Psoas muscle (tissue), 8 donors: ENCODE results near the gene COMMD4. TPM values are rescaled to one million over a fixed set of nuclear protein-coding genes. Genes with fewer than 3 reads are reported as not detected.
"Not testable (repeated sequence)": the region's sequence is repeated elsewhere in the genome, so short reads cannot be mapped to it uniquely, and the experiment has no call there.

Experiments
- ATAC-seq, 4 donors: fragments of 200-7000 bp; cut with Tn5 transposase; one replicate each; pipeline ENCODE4 v1.9.1; 2020; ENCODE audit warnings: moderate library complexity in 3 of 4, mild to moderate bottlenecking in 2 of 4
- DNase-seq, 2 donors: peaks; one replicate each; pipeline ENCODE4 v3.0.0-alpha.2; 2020
- H3K27ac ChIP-seq: fragments of 200-600 bp; one replicate; pipeline ENCODE4 v1.8.0; 2022
- H3K27me3 ChIP-seq, 3 donors: fragments of 200-600 bp in 1 of 3; one replicate each; pipeline versions ENCODE4 v1.6.1 to v1.8.0; 2013 to 2022; ENCODE audit warnings: low read length in 2 of 3, mild to moderate bottlenecking in 2 of 3, moderate library complexity in 1 of 3; ENCODE audit not compliant: insufficient read depth in 3 of 3
- H3K36me3 ChIP-seq, 2 donors: fragments of 200-600 bp in 1 of 2; one replicate each; pipeline versions ENCODE4 v1.6.1 to v1.8.0; 2013 to 2022; ENCODE audit warnings: low read depth in 1 of 2, mild to moderate bottlenecking in 1 of 2, moderate library complexity in 1 of 2; ENCODE audit not compliant: insufficient read depth in 1 of 2
- H3K4me1 ChIP-seq: fragments of 200-600 bp; one replicate; pipeline ENCODE4 v1.8.0; 2022
- H3K4me3 ChIP-seq: fragments of 200-600 bp; one replicate; pipeline ENCODE4 v1.8.0; 2022; ENCODE audit warnings: mild to moderate bottlenecking
- H3K9me3 ChIP-seq: fragments of 200-600 bp; one replicate; pipeline ENCODE4 v1.8.0; 2022
- CTCF ChIP-seq: fragments of 200-600 bp; IDR thresholded peaks from one replicate; pipeline ENCODE4 v1.8.0; 2022; ENCODE audit warnings: antibody characterized with exemption
- WGBS, 3 donors: extraction: QIAGEN DNeasy Blood & Tissue Kit; methylation state at CpG; one replicate each; pipeline versions ENCODE4 v1.1.6 to v1.1.7; 2013; 5-methylcytosine and 5-hydroxymethylcytosine counted together
- intact Hi-C, 2 donors: fragments of 100-400 bp; cut with DNase I; formaldehyde crosslinking; loops; one replicate each; pipeline versions ENCODE4 v1.11.0 to v1.14.2; 2022
- polyA plus RNA-seq, 3 donors: library from polyadenylated mRNA; stranded (reverse); fragments of 200-250 nt; gene quantifications; one replicate each; pipeline ENCODE4 v1.2.3, GENCODE V29; 2013
- total RNA-seq, 4 donors: library from RNA; stranded (reverse); fragmentation: NEBNext Ultra II Directional in 2 of 4; extraction: Animal tissue kit (Norgen Biotek cat#: 25700) in 2 of 4; gene quantifications; one replicate each; pipeline versions ENCODE4 v1.2.1 to v1.2.4, GENCODE V29; 2021 to 2023
- donor health status: healthy with polysubstance abuse.
- donor health status: DM: no; HTN: no; CAD: no; lungs with moderate emphysema.
- donor health status: Bipolar disorder and iron deficiency.
- donor health status: healthy.
- donor health status: DM: yes; HTN: yes; CAD: no.
- donor health status: DM: no; HTN: no; CAD: no.
- donor health status: DM: no; HTN: no; CAD: no.
- donor health status: DM: yes; HTN: yes; CAD: no.

Gene COMMD4
- total and polyA plus RNA-seq, 7 donors, result 20.1 to 30.6 (median 25.3) TPM

GRCh38 chr15:75371901-75372688 is 36.2 kb downstream of the COMMD4 start:
- H3K27me3 ChIP-seq, result no peaks in the 10 kb centered on the region
- no peak overlapping the region for H3K27ac ChIP-seq
- no peak for DNase-seq
- no peak for ATAC-seq
- H3K4me1 ChIP-seq, result peaks cover 19% of the 10 kb centered on the region
- H3K36me3 ChIP-seq, result peaks cover 7 to 68% of the 10 kb centered on the region in 2 donors
- intact Hi-C loops, result loop anchor here in 1 of 2 donors (5.0 kb wide), 1 partner anchor 35 kb away; no protein-coding TSS in a partner anchor
- no peak overlapping the region for H3K4me3 ChIP-seq
- no peak for TF ChIP-seq CTCF
- H3K9me3 ChIP-seq, result no peaks in the 10 kb centered on the region
- whole genome bisulfite sequencing, 3 donors, result 90 to 92% (median 91%) methylated on average over 11 of the region's 11 CpGs

GRCh38 chr15:75380773-75381172 is 44.9 kb downstream of the COMMD4 start:
- 89 to 95% (median 89%) methylated on average over 4 of the region's 4 CpGs for WGBS, 3 donors
- no peaks in the 10 kb centered on the region for H3K9me3 ChIP-seq
- intact Hi-C loops, result no loop called here

GRCh38 chr15:75383986-75384385 is 48.1 kb downstream of the COMMD4 start:
- H3K4me1 ChIP-seq, ATAC-seq, H3K4me3 ChIP-seq, DNase-seq, H3K27ac ChIP-seq, H3K27me3 ChIP-seq, intact Hi-C loops, H3K9me3 ChIP-seq: not testable (repeated sequence)
- peaks cover 16 to 100% of the 10 kb centered on the region in 2 donors for H3K36me3 ChIP-seq
- 89 to 94% (median 93%) methylated on average over 5 of the region's 5 CpGs for WGBS, 3 donors

More at GRCh38 chr15:75380773-75381172, 44.9 kb downstream of the COMMD4 start:
- Histone ChIP-seq H3K27me3 (no peaks in the 10 kb centered on the region), H3K4me3 (no peak overlapping the region), H3K4me1 (no peaks in the 10 kb centered on the region), H3K27ac (no peak overlapping the region), H3K36me3 (peaks cover 8 to 100% of the 10 kb centered on the region in 2 donors)
- TF ChIP-seq CTCF, result no peak
- DNase-seq, result no peak
- no peak for ATAC-seq

Other genes starting within 250 kb of the COMMD4 start
- 1 to 10 TPM; 4.0 to 4.6 (median 4.2) TPM for gene C15orf39, start 134.2 kb upstream of the COMMD4 start, total RNA-seq
- gene C15orf39, start 134.2 kb upstream of the COMMD4 start, polyA plus RNA-seq, result 1 to 10 TPM; 2.5 to 3.4 (median 2.6) TPM
- gene GOLGA6C, start 77.7 kb upstream of the COMMD4 start, total RNA-seq, result not detected
- under 1 TPM in 1 of 3 donors, not detected in 2; 0.05 TPM for gene GOLGA6C, start 77.7 kb upstream of the COMMD4 start, polyA plus RNA-seq
- gene GOLGA6D, start 53.2 kb upstream of the COMMD4 start, total RNA-seq, result not detected
- gene GOLGA6D, start 53.2 kb upstream of the COMMD4 start, polyA plus RNA-seq, result under 1 TPM in 2 of 3 donors, not detected in 1; 0.01 to 0.10 TPM
- gene NEIL1, start 11.0 kb downstream of the COMMD4 start, total RNA-seq, result 10 to 100 TPM in 1 of 4 donors, 1 to 10 TPM in 3; 3.4 to 11.3 (median 6.6) TPM
- gene NEIL1, start 11.0 kb downstream of the COMMD4 start, polyA plus RNA-seq, result 1 to 10 TPM; 3.2 to 7.4 (median 4.2) TPM
- gene MAN2C1, start 32.5 kb downstream of the COMMD4 start, total RNA-seq, result 100 to 1,000 TPM in 2 of 4 donors, 10 to 100 TPM in 2; 86.5 to 124 (median 106) TPM
- gene MAN2C1, start 32.5 kb downstream of the COMMD4 start, polyA plus RNA-seq, result 10 to 100 TPM; 54.0 to 70.7 (median 63.8) TPM
- gene SIN3A, start 115.6 kb downstream of the COMMD4 start, total RNA-seq, result 10 to 100 TPM; 21.7 to 35.5 (median 29.9) TPM
- 1 to 10 TPM; 7.2 to 8.9 (median 8.8) TPM for gene SIN3A, start 115.6 kb downstream of the COMMD4 start, polyA plus RNA-seq
- gene PTPN9, start 243.3 kb downstream of the COMMD4 start, total RNA-seq, result 1 to 10 TPM; 5.5 to 6.9 (median 5.7) TPM
- 1 to 10 TPM; 2.3 to 5.0 (median 4.2) TPM for gene PTPN9, start 243.3 kb downstream of the COMMD4 start, polyA plus RNA-seq